HepG2 (cell line): Measurements from ENCODE around the gene ENTPD6. TPM values are rescaled to one million over a fixed set of nuclear protein-coding genes. Genes with fewer than 3 reads are reported as not detected.

Experiments used
- ATAD3A ChIP-seq: sonication (generic); formaldehyde crosslinking; IDR thresholded peaks from 2 replicates; pipeline ENCODE4 v1.4.0; 2020; ENCODE audit warnings: missing genetic modification reagents
- HOXA9 ChIP-seq: sonication (generic); formaldehyde crosslinking; IDR thresholded peaks from 2 replicates; pipeline ENCODE4 v1.8.1; 2022; ENCODE audit warnings: missing genetic modification reagents, mild to moderate bottlenecking, moderate library complexity, borderline replicate concordance
- KLF9 ChIP-seq: IDR thresholded peaks from 2 replicates; pipeline ENCODE4 v1.6.1; 2016; ENCODE audit warnings: low read depth
- MED1 ChIP-seq: sonication (generic); formaldehyde crosslinking; IDR thresholded peaks from 2 replicates; pipeline ENCODE4 v1.4.0; 2020; ENCODE audit warnings: missing genetic modification reagents
- NR2F6 ChIP-seq, 2 experiments: IDR thresholded peaks; 2 replicates each; pipeline ENCODE4 v1.6.1; 2016; ENCODE audit warnings: antibody characterized with exemption in 1 of 2, mild to moderate bottlenecking in 1 of 2
- PHF8 ChIP-seq: sonication (generic); formaldehyde crosslinking; IDR thresholded peaks from 2 replicates; pipeline ENCODE4 v1.5.0; 2020; ENCODE audit warnings: missing genetic modification reagents
- POLR2G ChIP-seq: fragments of 200-400 bp; formaldehyde crosslinking; IDR thresholded peaks from 2 replicates; pipeline ENCODE4 v1.6.1; 2018; ENCODE audit warnings: mild to moderate bottlenecking, low read depth, low read length, moderate library complexity
- PPARG ChIP-seq: conservative IDR thresholded peaks from 2 replicates; pipeline ENCODE4 v1.6.1; 2016; ENCODE audit warnings: missing biosample characterization, missing genetic modification reagents
- SALL1 ChIP-seq: sonication (generic); formaldehyde crosslinking; IDR thresholded peaks from 2 replicates; pipeline ENCODE4 v1.8.0; 2022; ENCODE audit warnings: mild to moderate bottlenecking, missing genetic modification reagents
- SP4 ChIP-seq: sonication (generic); formaldehyde crosslinking; IDR thresholded peaks from 2 replicates; pipeline ENCODE4 v1.8.1; 2023; ENCODE audit warnings: mild to moderate bottlenecking, missing genetic modification reagents
- SUZ12 ChIP-seq: fragments of 150-350 bp; IDR thresholded peaks from 2 replicates; pipeline ENCODE4 v1.6.1; 2014; ENCODE audit warnings: low read depth, low read length
- TARDBP ChIP-seq: sonication (generic); formaldehyde crosslinking; IDR thresholded peaks from 2 replicates; pipeline ENCODE4 v1.8.0; 2022; ENCODE audit warnings: mild to moderate bottlenecking, missing genetic modification reagents
- TEAD3 ChIP-seq: optimal IDR thresholded peaks from 2 replicates; pipeline ENCODE3; 2016; ENCODE audit warnings: borderline replicate concordance
- U2AF2 ChIP-seq: fragments of 200-400 bp; formaldehyde crosslinking; IDR thresholded peaks from 2 replicates; pipeline ENCODE4 v1.6.1; 2017; ENCODE audit warnings: low read depth, mild to moderate bottlenecking, low read length
- ZBTB26 ChIP-seq: IDR thresholded peaks from 2 replicates; pipeline ENCODE4 v1.6.1; 2016; ENCODE audit warnings: missing compliant biosample characterization, missing genetic modification reagents, borderline replicate concordance
- ZBTB49 ChIP-seq: sonication (generic); formaldehyde crosslinking; IDR thresholded peaks from 2 replicates; pipeline ENCODE4 v1.4.0; 2020; ENCODE audit warnings: missing genetic modification reagents, borderline replicate concordance
- ZFP41 ChIP-seq: sonication (generic); formaldehyde crosslinking; IDR thresholded peaks from 2 replicates; pipeline ENCODE4 v1.4.0; 2020; ENCODE audit warnings: mild to moderate bottlenecking, missing genetic modification reagents, borderline replicate concordance
- ZNF205 ChIP-seq: IDR thresholded peaks from 2 replicates; pipeline ENCODE4 v1.6.1; 2018; ENCODE audit warnings: missing biosample characterization, missing genetic modification reagents
- ZNF329 ChIP-seq: sonication (generic); formaldehyde crosslinking; IDR thresholded peaks from 2 replicates; pipeline ENCODE4 v1.9.0; 2021; ENCODE audit warnings: low read depth, mild to moderate bottlenecking, missing genetic modification reagents
- ZNF414 ChIP-seq: sonication (generic); formaldehyde crosslinking; IDR thresholded peaks from 2 replicates; pipeline ENCODE4 v1.5.0; 2020; ENCODE audit warnings: missing genetic modification reagents
- ZNF468 ChIP-seq: sonication (generic); formaldehyde crosslinking; IDR thresholded peaks from 2 replicates; pipeline ENCODE4 v1.8.0; 2022; ENCODE audit warnings: mild to moderate bottlenecking, moderate library complexity, missing genetic modification reagents
- ZNF513 ChIP-seq: sonication (generic); formaldehyde crosslinking; conservative IDR thresholded peaks from 2 replicates; pipeline ENCODE4 v1.5.0; 2020; ENCODE audit warnings: missing genetic modification reagents
- ZNF558 ChIP-seq: sonication (generic); formaldehyde crosslinking; IDR thresholded peaks from 2 replicates; pipeline ENCODE4 v1.9.0; 2022; ENCODE audit warnings: mild to moderate bottlenecking, missing genetic modification reagents, borderline replicate concordance
- ZNF614 ChIP-seq: IDR thresholded peaks from 2 replicates; pipeline ENCODE4 v1.6.1; 2018; ENCODE audit warnings: missing biosample characterization, missing genetic modification reagents, inconsistent platforms, borderline replicate concordance
- polyA plus RNA-seq, 8 experiments: library from polyadenylated mRNA; depleted of rRNA in 3 of 8; stranded (reverse) in 7 of 8; unstranded in 1 of 8; fragments of >200 nt; fragmentation: Illumina TruSeq in 4 of 8; extraction: Trizol in 4 of 8; gene quantifications; 2 replicates each; pipeline versions ENCODE4 v1.2.1 to v1.2.3, GENCODE V29; 2011 to 2016; ENCODE audit warnings: low read depth in 4 of 8, missing spikeins in 1 of 8, mixed read lengths in 1 of 8; ENCODE audit not compliant: insufficient read depth in 1 of 8
- total RNA-seq, 5 experiments: library from RNA; depleted of rRNA; stranded (reverse); fragments of >200 nt; fragmentation: Illumina TruSeq; extraction: Trizol; gene quantifications; 2 replicates each; pipeline ENCODE4 v1.2.3, GENCODE V29; 2016; ENCODE audit warnings: low read depth in 1 of 5
- TF ChIP-seq, protein P1 (sequence below): sonication (generic); formaldehyde crosslinking; IDR thresholded peaks from 2 replicates; pipeline ENCODE4 v1.4.0; 2020; ENCODE audit warnings: missing genetic modification reagents, low read depth, mild to moderate bottlenecking, borderline replicate concordance

Gene ENTPD6
- total and polyA plus RNA-seq, 2 of the 13 experiments (the other 11 are each of a cell fraction or from before 2014, with no cell fraction given): 164 to 172 TPM

DNA sequence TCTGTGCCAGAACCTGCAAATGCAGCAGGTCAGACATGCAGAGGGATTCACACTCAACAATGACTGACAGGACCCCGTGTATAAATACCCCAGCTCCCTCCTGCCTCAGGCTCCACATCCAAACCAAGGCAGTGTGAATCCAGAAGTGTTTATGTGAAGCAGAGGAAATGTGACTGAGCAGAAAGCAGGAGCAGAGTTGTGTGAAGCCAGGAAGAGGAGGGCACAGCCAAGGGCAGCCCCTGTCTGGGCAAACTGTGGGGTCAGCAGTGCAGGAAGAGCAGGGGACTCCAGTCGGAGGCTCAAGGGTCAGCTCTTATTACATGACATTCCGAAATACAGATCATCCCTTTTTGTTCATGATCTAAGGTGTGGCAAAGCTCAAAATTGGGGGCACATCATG lies 19.3 kb upstream of the ENTPD6 start (continued):
- TF ChIP-seq MED1 (0 out of 2 replicates have a peak, but pooled peaks have one; percentile 14), ZNF513 (CRISPR knock-in tag) (no peak), ZFP41 (CRISPR knock-in tag) (no peak), KLF9 (CRISPR knock-in tag) (no peak), ZNF614 (0 out of 2 replicates have a peak, but pooled peaks have one; percentile 52), ZBTB26 (CRISPR knock-in tag) (no peak), PPARG (CRISPR knock-in tag) (0 out of 2 replicates have a peak, but pooled peaks have one; percentile 11), NR2F6 (IDR thresholded peaks at IDR 0.05) (no peak; the same call in none of the 2 replicates), NR2F6 (CRISPR knock-in tag; IDR thresholded peaks at IDR 0.05) (peak; percentile 32; the same call in 1 of the 2 replicates), HOXA9 (CRISPR knock-in tag) (no peak), SP4 (CRISPR knock-in tag) (no peak), POLR2G (no peak), TEAD3 (CRISPR knock-in tag) (peak; percentile 38), ZNF558 (CRISPR knock-in tag) (no peak), TARDBP (CRISPR knock-in tag) (no peak), PHF8 (no peak), U2AF2 (no peak), ATAD3A (CRISPR knock-in tag) (no peak), ZNF329 (CRISPR knock-in tag) (no peak), ZNF414 (CRISPR knock-in tag) (no peak), ZNF205 (0 out of 2 replicates have a peak, but pooled peaks have one; percentile 23), ZBTB49 (CRISPR knock-in tag) (no peak), ZNF468 (CRISPR knock-in tag) (no peak), SUZ12 (no peak), SALL1 (CRISPR knock-in tag) (peak; percentile 43; the same call in 1 of the 2 replicates)
- TF ChIP-seq, protein P1, sequence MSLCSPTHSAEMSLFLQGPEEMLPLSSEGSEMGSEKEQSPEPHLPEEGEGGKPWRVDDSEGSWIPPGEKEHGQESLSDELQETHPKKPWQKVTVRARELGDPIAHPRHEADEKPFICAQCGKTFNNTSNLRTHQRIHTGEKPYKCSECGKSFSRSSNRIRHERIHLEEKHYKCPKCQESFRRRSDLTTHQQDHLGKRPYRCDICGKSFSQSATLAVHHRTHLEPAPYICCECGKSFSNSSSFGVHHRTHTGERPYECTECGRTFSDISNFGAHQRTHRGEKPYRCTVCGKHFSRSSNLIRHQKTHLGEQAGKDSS (CRISPR knock-in tag): 0 out of 2 replicates have a peak, but pooled peaks have one; percentile 12
